Activated CD8-positive, alpha-beta T cell treated with anti-CD3 and anti-CD28 coated beads for 36 hours (primary cell): ENCODE results near the gene RPLP1. TPM values are rescaled to one million over a fixed set of nuclear protein-coding genes. Genes with fewer than 3 reads are reported as not detected.

Source experiments
- ATAC-seq: fragments of 200-7000 bp; cut with Tn5 transposase; one replicate; pipeline ENCODE4 v1.10.0; 2021; ENCODE audit warnings: mild to moderate bottlenecking, moderate library complexity
- CTCF ChIA-PET: fragments of 350-600 bp; sonication (Branson Sonifier 250); formaldehyde crosslinking; loops from one replicate; lab custom pipeline; 2021; ENCODE audit warnings: antibody characterized with exemption; lab: Charles Lee
- POLR2A ChIA-PET: fragments of 350-600 bp; sonication (Branson Sonifier 250); formaldehyde crosslinking; loops from one replicate; lab custom pipeline; 2021; ENCODE audit warnings: antibody characterized with exemption; lab: Charles Lee
- DNase-seq: peaks from one replicate; pipeline ENCODE4 v3.0.0-alpha.2; 2020
- H3K27ac Mint-ChIP-seq: one replicate; pipeline ENCODE4 v1.8.0; 2021; ENCODE audit warnings: mild to moderate bottlenecking, mixed read lengths
- H3K27me3 Mint-ChIP-seq: one replicate; pipeline ENCODE4 v1.8.0; 2021; ENCODE audit warnings: mixed read lengths
- H3K36me3 Mint-ChIP-seq: one replicate; pipeline ENCODE4 v1.8.0; 2021; ENCODE audit warnings: low read depth, mixed read lengths
- H3K4me1 Mint-ChIP-seq: one replicate; pipeline ENCODE4 v1.8.0; 2021; ENCODE audit warnings: low read depth, mixed read lengths
- H3K4me3 Mint-ChIP-seq: one replicate; pipeline ENCODE4 v1.8.0; 2021; ENCODE audit warnings: mild to moderate bottlenecking, moderate library complexity, mixed read lengths
- H3K9me3 Mint-ChIP-seq: one replicate; pipeline ENCODE4 v1.8.0; 2021; ENCODE audit warnings: mixed read lengths
- intact Hi-C: fragments of 100-400 bp; cut with micrococcal nuclease; formaldehyde crosslinking; loops from one replicate; pipeline ENCODE4 v1.10.0; 2022
- total RNA-seq, 2 experiments: library from RNA; stranded (reverse); gene quantifications; one replicate each; pipeline ENCODE4 v1.2.3, GENCODE V29; 2021
- TF ChIP-seq, protein P1 (sequence below): fragments of 200-600 bp; IDR thresholded peaks from one replicate; pipeline ENCODE4 v1.8.0; 2022; ENCODE audit warnings: antibody characterized with exemption, mild to moderate bottlenecking

The RPLP1 gene
- total RNA-seq, 2 experiments from 2014 or later: 2,583 to 2,701 TPM

DNA sequence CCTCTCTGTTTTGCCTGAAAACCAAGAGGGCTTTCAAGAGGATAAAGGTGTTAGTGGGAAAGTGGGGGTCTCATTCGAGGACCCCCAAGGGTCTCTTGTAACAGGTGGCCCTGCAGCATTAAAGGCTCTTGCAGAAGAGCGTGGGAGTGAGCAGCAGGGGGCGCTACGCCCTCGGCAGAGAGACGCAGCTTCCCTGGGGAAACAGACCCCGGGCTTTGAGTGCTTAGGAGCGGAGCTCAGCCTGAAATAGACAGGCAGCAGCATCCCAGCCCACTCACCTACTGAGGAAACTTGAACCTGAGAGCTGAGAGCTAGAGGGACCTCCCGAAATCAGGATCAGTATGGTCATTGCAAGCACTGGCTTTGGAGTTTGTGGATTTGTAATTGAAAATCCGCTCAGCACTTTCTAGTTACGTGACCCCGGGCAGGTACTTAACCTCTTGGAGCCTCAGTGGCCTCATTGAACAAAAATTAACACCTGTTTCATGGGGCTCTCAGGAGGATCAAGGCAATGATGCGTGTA, 25.7 kb downstream of the RPLP1 start:
- no peak overlapping the region for H3K4me3 Mint-ChIP-seq
- ATAC-seq (peak; percentile 48), DNase-seq (peak; percentile 66)
- CTCF ChIA-PET: interaction anchor here (0.6 to 2.7 kb wide), 21 partner anchors 9 to 1248 kb away, joined by 3 to 11 read pairs (median 4); no protein-coding TSS in a partner anchor
- H3K27me3 Mint-ChIP-seq: peaks cover 6% of the 10 kb centered on the region
- H3K4me1 Mint-ChIP-seq: peaks cover 2% of the 10 kb centered on the region
- H3K27ac Mint-ChIP-seq: no peak overlapping the region
- peaks cover 2% of the 10 kb centered on the region for H3K36me3 Mint-ChIP-seq
- intact Hi-C loops: loop anchor here (10.0 kb wide), 1 partner anchor 986 kb away; no protein-coding TSS in a partner anchor
- TF ChIP-seq, protein P1, sequence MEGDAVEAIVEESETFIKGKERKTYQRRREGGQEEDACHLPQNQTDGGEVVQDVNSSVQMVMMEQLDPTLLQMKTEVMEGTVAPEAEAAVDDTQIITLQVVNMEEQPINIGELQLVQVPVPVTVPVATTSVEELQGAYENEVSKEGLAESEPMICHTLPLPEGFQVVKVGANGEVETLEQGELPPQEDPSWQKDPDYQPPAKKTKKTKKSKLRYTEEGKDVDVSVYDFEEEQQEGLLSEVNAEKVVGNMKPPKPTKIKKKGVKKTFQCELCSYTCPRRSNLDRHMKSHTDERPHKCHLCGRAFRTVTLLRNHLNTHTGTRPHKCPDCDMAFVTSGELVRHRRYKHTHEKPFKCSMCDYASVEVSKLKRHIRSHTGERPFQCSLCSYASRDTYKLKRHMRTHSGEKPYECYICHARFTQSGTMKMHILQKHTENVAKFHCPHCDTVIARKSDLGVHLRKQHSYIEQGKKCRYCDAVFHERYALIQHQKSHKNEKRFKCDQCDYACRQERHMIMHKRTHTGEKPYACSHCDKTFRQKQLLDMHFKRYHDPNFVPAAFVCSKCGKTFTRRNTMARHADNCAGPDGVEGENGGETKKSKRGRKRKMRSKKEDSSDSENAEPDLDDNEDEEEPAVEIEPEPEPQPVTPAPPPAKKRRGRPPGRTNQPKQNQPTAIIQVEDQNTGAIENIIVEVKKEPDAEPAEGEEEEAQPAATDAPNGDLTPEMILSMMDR: peak; percentile 99
- POLR2A ChIA-PET: interaction anchor here (1.0 kb wide), 1 partner anchor 9 kb away, joined by 3 read pairs; no protein-coding TSS in a partner anchor
- peaks cover 3% of the 10 kb centered on the region for H3K9me3 Mint-ChIP-seq

DNA sequence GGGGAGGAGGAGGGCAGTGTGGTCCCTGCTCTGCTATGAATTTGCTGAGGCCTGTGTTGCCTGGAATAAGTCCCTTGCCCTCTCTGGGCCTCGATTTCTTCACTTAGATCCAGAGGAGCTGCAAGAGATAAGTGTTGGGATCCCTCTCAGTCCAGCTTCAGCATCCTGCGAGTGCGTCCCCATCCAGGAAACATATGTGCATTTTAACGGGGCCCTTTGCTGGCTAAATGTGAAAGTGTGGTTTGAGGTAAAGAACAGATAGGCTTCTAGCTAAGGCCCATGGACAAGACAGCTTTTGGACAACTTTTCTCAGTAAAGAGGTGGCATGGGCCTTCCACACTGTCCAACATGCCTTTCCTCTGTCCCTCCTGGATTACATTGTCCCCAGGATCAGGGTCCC, 26.5 kb downstream of the RPLP1 start:
- no peak for ATAC-seq

DNA sequence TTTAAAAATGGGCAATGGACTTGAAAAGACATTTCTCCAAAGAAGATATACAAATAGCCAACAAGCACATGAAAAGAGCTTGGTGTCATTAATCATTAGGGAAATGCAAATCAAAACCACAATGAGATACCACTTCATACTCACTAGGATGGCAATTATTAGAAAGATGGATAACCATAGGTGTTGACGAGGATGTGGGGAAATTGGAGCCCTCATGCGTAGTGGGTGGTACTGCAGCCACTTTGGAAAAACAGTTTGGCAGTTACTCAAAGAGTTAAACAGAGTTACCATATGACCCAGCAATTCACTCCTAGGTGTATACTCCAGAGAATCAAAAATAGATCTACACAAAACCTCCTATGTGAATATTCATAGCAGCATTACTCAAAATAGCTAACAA, 27.4 kb downstream of the RPLP1 start:
- no peak for ATAC-seq

More for the DNA sequence above, 26.5 kb downstream of the RPLP1 start:
- CTCF ChIA-PET: interaction anchor here (0.8 to 2.7 kb wide), 16 partner anchors 11 to 1020 kb away, joined by 3 to 11 read pairs (median 4); no protein-coding TSS in a partner anchor
- Mint-ChIP-seq H3K27ac (no peak overlapping the region), H3K27me3 (peaks cover 6% of the 10 kb centered on the region), H3K36me3 (peaks cover 2% of the 10 kb centered on the region), H3K9me3 (peaks cover 3% of the 10 kb centered on the region), H3K4me3 (no peak overlapping the region), H3K4me1 (peaks cover 2% of the 10 kb centered on the region)
- intact Hi-C loops: loop anchor here (10.0 kb wide), 1 partner anchor 986 kb away; no protein-coding TSS in a partner anchor
- POLR2A ChIA-PET: interaction anchor here (0.9 kb wide), 1 partner anchor 23 kb away, joined by 3 read pairs; no protein-coding TSS in a partner anchor
- DNase-seq: no peak
- TF ChIP-seq, protein P1: no peak

DNA sequence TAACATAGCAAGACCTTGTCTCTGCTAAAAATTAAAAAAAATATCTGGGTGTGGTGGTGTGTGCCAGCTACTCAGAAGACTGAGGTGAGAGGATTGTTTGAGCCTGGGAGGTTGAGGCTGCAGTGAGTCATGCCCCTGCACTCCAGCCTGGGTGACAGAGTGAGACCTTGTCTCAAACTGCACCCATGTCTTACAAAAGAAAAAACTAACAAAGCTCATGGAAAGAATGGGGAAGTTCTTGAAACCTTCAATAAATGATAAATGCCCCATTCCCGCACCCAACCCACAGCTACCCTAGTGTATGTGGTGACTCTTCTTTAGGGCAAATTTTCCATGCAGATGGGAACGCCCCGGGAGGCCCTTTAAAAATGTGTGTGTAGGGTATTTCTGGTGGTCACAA, 28.3 kb downstream of the RPLP1 start:
- no peak for ATAC-seq
- no peak overlapping the region for H3K27ac Mint-ChIP-seq
- peaks cover 2% of the 10 kb centered on the region for H3K4me1 Mint-ChIP-seq
- peaks cover 8% of the 10 kb centered on the region for H3K27me3 Mint-ChIP-seq
- intact Hi-C loops: no loop called here
- CTCF ChIA-PET: interaction anchor here (1.1 kb wide), 1 partner anchor 1008 kb away, joined by 3 read pairs; no protein-coding TSS in a partner anchor
- H3K9me3 Mint-ChIP-seq: peaks cover 5% of the 10 kb centered on the region
- TF ChIP-seq, protein P1: no peak
- DNase-seq: no peak
- peaks cover 2% of the 10 kb centered on the region for H3K36me3 Mint-ChIP-seq
- no peak overlapping the region for H3K4me3 Mint-ChIP-seq
- POLR2A ChIA-PET: no interaction called here

More for the DNA sequence above, 27.4 kb downstream of the RPLP1 start:
- Mint-ChIP-seq H3K4me1 (peaks cover 2% of the 10 kb centered on the region), H3K4me3 (no peak overlapping the region), H3K27me3 (peaks cover 7% of the 10 kb centered on the region), H3K9me3 (peaks cover 3% of the 10 kb centered on the region), H3K36me3 (peaks cover 2% of the 10 kb centered on the region), H3K27ac (no peak overlapping the region)
- intact Hi-C loops: loop anchor here (10.0 kb wide), 1 partner anchor 985 kb away; no protein-coding TSS in a partner anchor
- ChIA-PET POLR2A (interaction anchor here (0.9 to 1.0 kb wide), 2 partner anchors 24 to 110 kb away, joined by 3 read pairs; no protein-coding TSS in a partner anchor), CTCF (interaction anchor here (0.8 to 2.7 kb wide), 10 partner anchors 11 to 1008 kb away, joined by 3 to 11 read pairs (median 3); no protein-coding TSS in a partner anchor)
- TF ChIP-seq, protein P1: no peak
- DNase-seq: no peak
